ENCODE data around the gene ARHGAP12.

ARHGAP12 gene

DNA sequence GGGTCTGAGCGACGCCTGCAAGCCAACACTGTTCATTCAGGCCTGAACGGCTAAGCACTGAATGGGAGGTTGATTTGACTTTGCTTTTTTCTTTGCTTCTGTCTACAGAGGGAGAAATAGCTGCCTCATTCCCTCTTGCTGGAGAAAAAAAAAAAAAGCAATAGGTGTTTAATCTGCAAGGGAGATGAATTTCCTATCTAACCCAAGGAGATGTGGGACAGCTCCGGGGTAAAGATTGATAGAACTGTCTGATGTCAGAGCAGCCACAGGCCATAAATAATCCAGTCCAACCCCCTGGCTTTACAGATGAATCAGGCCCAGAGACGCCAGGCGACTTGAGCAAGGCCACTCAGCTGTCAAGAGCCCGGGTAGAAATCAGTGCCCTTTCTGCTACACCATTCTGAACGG lies 168.0 kb downstream of the ARHGAP12 start:
- DNase-seq, result peak; percentile 32

DNA sequence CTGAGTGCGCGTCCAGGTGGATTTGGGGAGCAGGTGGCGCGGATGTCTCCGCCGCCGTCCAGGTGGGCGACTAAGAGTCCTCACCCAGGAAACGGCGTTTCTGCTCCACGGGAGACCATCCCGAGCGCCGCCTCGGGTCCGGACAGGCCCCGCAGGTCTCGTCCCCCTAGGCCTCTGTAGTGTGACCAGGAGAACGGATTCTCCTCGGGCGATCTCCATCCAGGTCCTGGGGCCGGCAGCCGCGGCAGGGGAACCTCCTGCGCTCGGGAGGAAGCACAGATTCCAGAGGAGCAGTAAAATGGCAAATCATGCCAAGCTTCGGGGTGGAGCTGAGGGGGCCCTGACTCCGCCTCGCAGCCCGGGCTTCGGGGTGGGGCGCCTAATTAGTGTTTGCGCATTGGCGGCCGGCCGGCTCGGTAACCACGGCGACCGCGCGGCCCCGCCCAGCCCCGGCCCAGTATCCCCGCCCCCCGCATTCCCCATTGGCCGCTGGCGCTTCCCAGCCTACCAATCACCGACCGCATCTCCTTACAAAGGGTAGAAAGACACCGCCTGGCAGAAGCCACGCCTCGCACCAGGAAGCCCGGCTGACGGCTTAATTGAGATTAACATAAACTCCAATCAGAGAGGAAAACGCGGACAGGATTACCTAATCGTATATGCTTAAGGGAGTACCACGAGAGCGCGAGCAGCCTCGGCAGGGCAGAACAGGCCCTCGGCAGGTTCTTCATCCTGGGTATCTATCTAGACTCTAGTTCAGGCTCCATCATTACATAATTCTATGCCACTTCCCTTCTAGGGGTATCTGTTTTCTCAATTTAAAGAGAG lies 168.6 kb downstream of the ARHGAP12 start:
- DNase-seq, result peak; percentile 99

DNA sequence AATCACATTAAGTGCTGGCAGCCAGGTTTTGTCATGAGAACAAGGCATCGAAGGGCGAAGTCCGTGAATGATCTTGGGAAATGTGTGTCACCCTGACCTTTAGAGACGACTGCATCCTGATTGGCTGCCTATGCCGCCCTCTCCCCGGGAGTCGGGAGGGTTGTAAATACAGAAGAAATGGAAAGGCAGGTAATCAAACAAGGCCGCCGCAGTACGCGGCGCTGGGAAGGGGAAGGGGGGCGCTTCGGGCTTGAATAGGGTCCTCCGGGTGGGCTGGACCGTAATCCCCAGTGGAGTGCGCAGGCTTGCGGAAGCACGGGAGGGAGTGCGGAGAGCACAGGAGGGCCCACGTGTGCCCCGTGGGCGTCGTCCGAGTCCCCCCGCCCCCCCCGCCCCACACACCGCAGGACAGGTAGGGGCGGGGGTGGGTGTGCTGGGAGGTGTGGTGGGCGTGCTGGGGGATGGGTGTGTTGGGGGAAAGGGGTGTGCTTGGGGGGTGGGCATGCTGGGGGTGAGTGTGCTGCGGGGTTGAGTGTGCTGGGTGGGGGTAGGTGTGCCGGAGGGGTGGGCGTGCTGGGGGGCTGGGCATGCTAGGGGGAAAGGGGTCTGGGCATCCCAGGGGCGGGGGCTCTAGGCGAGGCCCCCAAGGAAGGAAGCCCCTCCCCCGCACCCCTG lies 169.4 kb downstream of the ARHGAP12 start:
- peak; percentile 46 for DNase-seq

DNA sequence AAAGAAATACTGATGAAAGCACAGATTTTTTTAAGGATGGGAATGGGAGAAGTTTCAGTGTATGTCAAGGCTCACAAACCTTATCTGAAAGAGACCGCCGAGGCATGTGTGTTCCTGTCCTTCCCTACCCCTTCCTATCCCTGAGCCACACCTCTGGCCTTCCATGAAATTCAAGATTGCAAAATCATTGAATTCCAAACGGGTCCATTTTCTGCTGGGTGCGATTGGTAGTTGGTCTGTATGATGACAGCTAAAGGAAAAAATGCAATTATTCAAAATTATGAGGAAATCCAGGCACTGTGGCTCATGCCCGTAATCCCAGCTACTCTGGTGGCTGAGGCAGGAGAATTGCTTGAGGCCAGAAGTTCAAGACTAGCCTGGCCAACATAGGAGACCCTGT lies 170.1 kb downstream of the ARHGAP12 start:
- DNase-seq, result no peak

DNA sequence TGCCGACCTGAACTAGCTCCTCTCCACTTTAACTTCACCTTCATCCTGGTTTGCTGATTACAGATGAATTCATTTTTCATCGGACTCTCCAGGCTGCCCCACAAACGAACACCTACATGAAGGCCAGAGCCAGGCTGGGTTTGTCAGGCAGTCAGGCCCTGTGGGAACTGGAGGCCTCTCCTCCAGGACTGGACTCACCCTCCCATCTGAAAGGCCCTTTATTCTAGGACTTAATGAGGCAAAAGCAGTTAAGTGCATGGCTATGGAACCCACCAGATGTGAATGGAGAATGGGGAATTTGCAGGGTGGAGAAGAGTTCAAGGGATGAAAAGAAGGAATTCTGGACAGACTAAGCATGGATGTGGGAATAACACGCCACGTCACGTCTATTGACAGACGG lies 170.8 kb downstream of the ARHGAP12 start:
- DNase-seq, result no peak

DNA sequence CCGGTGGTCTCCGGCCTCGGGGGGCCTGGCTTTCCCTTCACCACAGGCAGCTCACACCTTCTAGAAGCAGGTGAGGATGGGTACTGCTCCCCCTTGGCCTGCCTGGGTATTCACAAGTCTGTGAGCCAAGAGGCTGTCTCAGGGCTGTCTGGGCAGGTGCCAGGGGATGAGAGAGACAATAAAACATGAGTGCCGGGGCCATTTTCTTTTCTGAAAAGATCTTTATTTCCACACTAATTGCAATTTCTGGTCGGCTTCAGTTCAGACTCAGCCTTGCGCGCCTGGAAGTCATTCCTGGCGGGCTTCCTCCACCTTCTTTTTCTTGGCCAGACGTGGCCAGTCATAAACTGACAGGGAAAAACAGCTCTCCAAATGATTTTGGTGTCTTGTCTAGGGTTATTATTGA lies 171.2 kb downstream of the ARHGAP12 start:
- DNase-seq, result no peak

DNA sequence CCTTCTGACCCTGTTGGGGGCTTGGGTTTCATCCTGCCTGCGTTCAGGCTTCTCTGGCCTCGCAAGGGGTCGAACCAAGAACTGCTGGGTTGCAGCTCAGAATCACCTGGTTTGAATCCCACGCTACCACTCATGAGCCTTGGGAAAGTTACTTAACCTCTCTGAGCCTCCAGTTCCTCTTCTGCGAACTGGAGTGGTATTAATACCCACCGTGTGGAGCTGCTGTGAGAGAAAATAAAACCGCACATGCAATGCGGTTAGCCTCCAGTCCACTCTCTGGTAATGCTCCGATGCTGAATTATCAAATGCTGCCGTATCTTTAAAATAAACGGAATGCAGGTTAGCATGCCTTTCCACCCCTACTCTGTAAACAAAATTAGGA lies 171.9 kb downstream of the ARHGAP12 start:
- DNase-seq, result no peak

DNA sequence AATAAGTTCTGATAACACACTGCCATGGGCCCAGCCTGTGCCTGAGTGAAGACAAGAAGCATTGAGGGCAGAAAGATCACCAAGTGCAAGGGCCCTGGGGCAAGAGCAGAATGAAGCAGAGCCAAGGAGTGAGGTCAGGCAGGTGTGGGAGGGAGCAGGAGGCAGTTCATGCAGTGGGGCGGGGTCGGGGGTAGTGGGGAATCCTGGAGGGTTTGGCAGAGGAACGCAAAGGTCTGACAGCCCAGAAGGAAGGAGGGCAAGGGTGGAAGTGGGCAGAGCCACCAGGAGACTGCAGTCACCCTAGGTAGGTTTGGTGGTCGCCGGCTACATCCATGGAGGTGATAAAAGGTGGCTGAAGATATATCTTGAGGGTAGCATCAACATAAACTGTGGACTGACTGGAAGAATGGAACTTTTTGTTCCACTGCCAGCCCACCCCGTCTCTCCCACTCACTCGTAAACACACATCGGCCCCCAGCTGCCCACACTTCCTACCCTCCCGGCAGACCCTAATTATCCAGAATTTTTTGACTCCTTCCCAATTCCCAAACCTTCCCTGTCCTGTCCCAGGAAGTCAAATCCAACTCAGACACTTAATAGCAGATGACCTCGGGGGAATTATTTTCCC lies 172.4 kb downstream of the ARHGAP12 start:
- no peak for DNase-seq

Data from NCI-H82 (cell line).